ENCODE measurements around the gene TMEM61.

Gene TMEM61

GRCh38 chr1:55000110-55001085, 20.0 kb downstream of the TMEM61 start:
- Histone ChIP-seq H3K36me3 (ENCODE audit: control insufficient read depth, insufficient read depth, low read length) (no peaks in the 10 kb centered on the region), H2AFZ (no peak overlapping the region), H3K9ac (no peak overlapping the region), H3K27ac (no peak overlapping the region), H3K27me3 (ENCODE audit: control insufficient read depth, insufficient read depth, low read length) (no peaks in the 10 kb centered on the region), H3K79me2 (no peaks in the 10 kb centered on the region), H3K4me1 (no peaks in the 10 kb centered on the region), H3K4me2 (ENCODE audit: low read length) (no peak overlapping the region), H3K9me3 (ENCODE audit: control insufficient read depth, low read length) (no peaks in the 10 kb centered on the region), H3K4me3 (ENCODE audit: low read depth, low read length) (no peak overlapping the region)
- TF ChIP-seq CTCF (IDR thresholded peaks at IDR 0.05): no peak

- H3K79me2 ChIP-seq: no peaks in the 10 kb centered on the region
- no peaks in the 10 kb centered on the region for H3K36me3 ChIP-seq (ENCODE audit: control insufficient read depth, insufficient read depth, low read length)
- no peak overlapping the region for H3K4me2 ChIP-seq (ENCODE audit: low read length)
- no peak overlapping the region for H2AFZ ChIP-seq
- no peak overlapping the region for H3K4me3 ChIP-seq (ENCODE audit: low read depth, low read length)
- H3K9me3 ChIP-seq (ENCODE audit: control insufficient read depth, low read length): no peaks in the 10 kb centered on the region
- no peak overlapping the region for H3K27ac ChIP-seq
- H3K27me3 ChIP-seq (ENCODE audit: control insufficient read depth, insufficient read depth, low read length): no peaks in the 10 kb centered on the region
- TF ChIP-seq CTCF (IDR thresholded peaks at IDR 0.05): no peak
- H3K9ac ChIP-seq: no peak overlapping the region
- no peaks in the 10 kb centered on the region for H3K4me1 ChIP-seq
Observed at GRCh38 chr1:55001311-55001710, 20.9 kb downstream of the TMEM61 start.

DNA sequence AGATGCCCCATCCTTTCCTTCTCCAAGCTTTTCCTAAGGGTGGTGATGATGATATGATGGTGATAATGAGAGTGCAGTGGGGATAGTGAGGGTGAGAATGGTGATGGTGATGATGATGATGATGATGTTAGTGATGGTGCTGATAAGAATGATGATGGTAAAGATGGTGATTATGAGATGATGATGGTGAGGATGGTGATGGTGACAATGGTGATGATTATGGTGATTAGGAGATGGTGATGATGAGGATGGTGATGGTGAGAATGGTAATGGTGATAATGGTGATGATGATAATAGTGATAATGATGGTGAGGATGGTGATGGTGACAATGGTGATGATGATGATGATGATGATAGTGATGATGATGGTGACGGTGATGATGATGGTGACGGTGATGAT, 22.3 kb downstream of the TMEM61 start:
- H3K9ac ChIP-seq: no peak overlapping the region
- no peaks in the 10 kb centered on the region for H3K79me2 ChIP-seq
- no peaks in the 10 kb centered on the region for H3K36me3 ChIP-seq (ENCODE audit: control insufficient read depth, insufficient read depth, low read length)
- no peaks in the 10 kb centered on the region for H3K4me1 ChIP-seq
- no peak overlapping the region for H3K4me3 ChIP-seq (ENCODE audit: low read depth, low read length)
- H3K9me3 ChIP-seq (ENCODE audit: control insufficient read depth, low read length): no peaks in the 10 kb centered on the region
- H3K27me3 ChIP-seq (ENCODE audit: control insufficient read depth, insufficient read depth, low read length): no peaks in the 10 kb centered on the region
- H2AFZ ChIP-seq: no peak overlapping the region
- TF ChIP-seq CTCF (IDR thresholded peaks at IDR 0.05): no peak
- no peak overlapping the region for H3K27ac ChIP-seq
- H3K4me2 ChIP-seq (ENCODE audit: low read length): no peak overlapping the region

DNA sequence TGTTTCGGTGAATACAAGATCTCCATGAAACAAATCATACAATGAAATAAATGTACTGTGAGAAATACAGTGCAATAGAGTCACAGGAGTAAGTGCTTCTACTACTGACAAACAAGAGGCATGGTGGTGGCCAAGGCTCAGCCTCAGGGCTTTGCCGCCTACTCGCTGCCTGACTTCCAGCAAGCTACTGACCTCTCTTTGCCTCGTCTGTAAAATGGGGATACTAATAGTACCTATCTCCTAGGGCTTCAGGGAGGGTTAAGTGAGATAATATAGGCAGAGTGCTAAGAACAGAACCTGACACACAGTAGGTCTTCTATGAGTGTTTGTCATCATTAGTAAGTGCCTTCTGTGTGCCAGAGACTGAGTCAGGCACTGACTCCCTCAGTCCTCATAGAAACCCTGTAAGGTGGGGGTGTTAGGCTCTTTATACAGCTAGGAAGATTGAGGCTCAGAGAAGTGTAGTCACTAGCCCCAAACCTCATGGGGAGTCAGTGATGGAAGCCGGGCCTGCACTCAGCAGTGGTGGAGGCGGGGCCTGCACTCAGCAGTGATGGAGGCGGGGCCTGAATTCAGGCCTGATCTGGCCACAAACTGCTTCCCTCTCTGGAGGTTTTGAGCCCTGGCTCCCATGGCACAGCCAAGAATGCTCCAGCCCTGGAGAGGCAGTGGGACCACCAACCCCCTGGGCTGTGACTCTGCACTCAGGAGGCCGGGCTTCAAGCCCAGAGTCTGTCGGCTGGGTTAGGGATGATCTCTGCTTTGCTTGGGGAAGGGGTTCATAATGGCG, 25.1 kb downstream of the TMEM61 start:
- Histone ChIP-seq H3K9me3 (ENCODE audit: control insufficient read depth, low read length) (no peaks in the 10 kb centered on the region), H3K4me2 (ENCODE audit: low read length) (no peak overlapping the region), H3K79me2 (no peaks in the 10 kb centered on the region), H3K36me3 (ENCODE audit: control insufficient read depth, insufficient read depth, low read length) (no peaks in the 10 kb centered on the region), H3K27me3 (ENCODE audit: control insufficient read depth, insufficient read depth, low read length) (no peaks in the 10 kb centered on the region), H3K9ac (no peak overlapping the region), H3K27ac (no peak overlapping the region), H2AFZ (no peak overlapping the region), H3K4me1 (no peaks in the 10 kb centered on the region), H3K4me3 (ENCODE audit: low read depth, low read length) (no peak overlapping the region)
- no peak for TF ChIP-seq CTCF (IDR thresholded peaks at IDR 0.05)
